ENCODE measurements around the gene DLX1. TPM values are rescaled to one million over a fixed set of nuclear protein-coding genes. Genes with fewer than 3 reads are reported as not detected.

DLX1 gene
- total and polyA plus RNA-seq, 9 of the 15 experiments (the other 6 are each of a cell fraction or from before 2014, with no cell fraction given) = 1.9 to 26.2 (median 9.6) TPM

DNA sequence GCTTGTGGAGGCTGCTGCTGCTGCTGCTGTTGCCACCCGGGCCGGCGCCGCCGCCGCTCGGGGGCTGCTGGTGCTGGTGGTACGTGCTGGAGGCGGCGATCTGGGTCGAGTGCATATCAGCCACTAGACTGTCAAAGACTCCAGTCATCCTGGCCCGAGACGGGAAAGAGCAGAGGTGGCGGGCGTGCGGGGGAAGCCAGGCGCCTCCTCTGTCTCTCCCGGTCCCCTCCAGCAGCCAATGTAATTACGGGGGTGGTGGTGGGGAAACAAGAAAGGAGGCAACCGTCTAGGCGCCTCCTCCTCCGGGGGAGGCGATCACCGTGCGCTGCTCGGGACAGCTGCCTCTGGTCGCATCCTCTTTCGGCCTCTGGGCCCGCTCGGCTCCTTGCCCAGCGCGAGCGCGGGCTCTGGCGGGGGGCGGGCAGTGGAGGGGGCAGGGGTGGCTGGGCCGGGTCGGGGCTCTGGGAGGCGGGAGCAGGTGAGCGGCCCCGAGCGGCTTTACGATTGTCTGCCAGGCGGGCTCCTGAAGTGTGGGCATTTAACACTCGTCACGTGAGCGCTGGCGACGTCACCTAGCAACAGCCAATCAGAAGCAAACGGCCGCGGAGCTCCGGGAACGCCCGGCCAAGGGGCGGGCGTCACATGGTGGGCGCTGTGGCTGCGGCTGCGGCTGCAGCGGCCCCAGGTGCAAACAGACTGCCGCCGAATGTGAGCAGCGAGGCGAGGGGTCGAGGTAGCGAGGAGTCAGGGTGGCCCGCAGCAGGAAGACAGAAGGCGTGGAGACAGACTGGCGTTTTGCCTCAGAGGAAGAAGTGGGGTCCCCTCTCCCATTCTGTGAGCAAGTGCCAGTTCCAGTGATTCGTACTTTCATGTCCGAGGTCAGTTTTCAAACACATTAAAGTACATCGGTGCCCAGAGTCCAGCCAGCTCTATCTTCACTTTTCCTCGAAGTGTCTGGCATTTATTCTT, 17.4 kb downstream of the DLX1 start, which contains the start of gene DLX2 (continued):
- TF ChIP-seq, protein P1, sequence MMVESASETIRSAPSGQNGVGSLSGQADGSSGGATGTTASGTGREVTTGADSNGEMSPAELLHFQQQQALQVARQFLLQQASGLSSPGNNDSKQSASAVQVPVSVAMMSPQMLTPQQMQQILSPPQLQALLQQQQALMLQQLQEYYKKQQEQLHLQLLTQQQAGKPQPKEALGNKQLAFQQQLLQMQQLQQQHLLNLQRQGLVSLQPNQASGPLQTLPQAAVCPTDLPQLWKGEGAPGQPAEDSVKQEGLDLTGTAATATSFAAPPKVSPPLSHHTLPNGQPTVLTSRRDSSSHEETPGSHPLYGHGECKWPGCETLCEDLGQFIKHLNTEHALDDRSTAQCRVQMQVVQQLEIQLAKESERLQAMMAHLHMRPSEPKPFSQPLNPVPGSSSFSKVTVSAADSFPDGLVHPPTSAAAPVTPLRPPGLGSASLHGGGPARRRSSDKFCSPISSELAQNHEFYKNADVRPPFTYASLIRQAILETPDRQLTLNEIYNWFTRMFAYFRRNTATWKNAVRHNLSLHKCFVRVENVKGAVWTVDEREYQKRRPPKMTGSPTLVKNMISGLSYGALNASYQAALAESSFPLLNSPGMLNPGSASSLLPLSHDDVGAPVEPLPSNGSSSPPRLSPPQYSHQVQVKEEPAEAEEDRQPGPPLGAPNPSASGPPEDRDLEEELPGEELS (CRISPR knock-in tag; IDR thresholded peaks at IDR 0.05; ENCODE audit: borderline replicate concordance) = no peak
- TF ChIP-seq SUPT5H (IDR thresholded peaks at IDR 0.05) (no peak; the same call in 1 of the 2 replicates), CEBPB (tag; IDR thresholded peaks at IDR 0.05) (no peak), ZNF212 (CRISPR knock-in tag; IDR thresholded peaks at IDR 0.05) (no peak), HDGF (IDR thresholded peaks at IDR 0.05) (no peak), POLR2G (IDR thresholded peaks at IDR 0.05; ENCODE audit: low read depth, low read length) (peak; percentile 83), PCBP1 (IDR thresholded peaks at IDR 0.05; ENCODE audit: low read depth, low read length, poor library complexity, severe bottlenecking) (peak; percentile 37), ATF7 (IDR thresholded peaks at IDR 0.05) (peak; percentile 64), NCOA4 (IDR thresholded peaks at IDR 0.05; ENCODE audit: partially characterized antibody) (no peak), ZNF589 (CRISPR knock-in tag; IDR thresholded peaks at IDR 0.05; ENCODE audit: low read depth) (peak; percentile 85), GABPA (tag; conservative IDR thresholded peaks at IDR 0.05; ENCODE audit: low read depth) (peak; percentile 57), ZNF830 (CRISPR knock-in tag; IDR thresholded peaks at IDR 0.05) (no peak)
- TF ChIP-seq, protein P2, sequence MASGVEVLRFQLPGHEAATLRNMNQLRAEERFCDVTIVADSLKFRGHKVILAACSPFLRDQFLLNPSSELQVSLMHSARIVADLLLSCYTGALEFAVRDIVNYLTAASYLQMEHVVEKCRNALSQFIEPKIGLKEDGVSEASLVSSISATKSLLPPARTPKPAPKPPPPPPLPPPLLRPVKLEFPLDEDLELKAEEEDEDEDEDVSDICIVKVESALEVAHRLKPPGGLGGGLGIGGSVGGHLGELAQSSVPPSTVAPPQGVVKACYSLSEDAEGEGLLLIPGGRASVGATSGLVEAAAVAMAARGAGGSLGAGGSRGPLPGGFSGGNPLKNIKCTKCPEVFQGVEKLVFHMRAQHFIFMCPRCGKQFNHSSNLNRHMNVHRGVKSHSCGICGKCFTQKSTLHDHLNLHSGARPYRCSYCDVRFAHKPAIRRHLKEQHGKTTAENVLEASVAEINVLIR (CRISPR knock-in tag; IDR thresholded peaks at IDR 0.05) = no peak
- TF ChIP-seq, protein P3, sequence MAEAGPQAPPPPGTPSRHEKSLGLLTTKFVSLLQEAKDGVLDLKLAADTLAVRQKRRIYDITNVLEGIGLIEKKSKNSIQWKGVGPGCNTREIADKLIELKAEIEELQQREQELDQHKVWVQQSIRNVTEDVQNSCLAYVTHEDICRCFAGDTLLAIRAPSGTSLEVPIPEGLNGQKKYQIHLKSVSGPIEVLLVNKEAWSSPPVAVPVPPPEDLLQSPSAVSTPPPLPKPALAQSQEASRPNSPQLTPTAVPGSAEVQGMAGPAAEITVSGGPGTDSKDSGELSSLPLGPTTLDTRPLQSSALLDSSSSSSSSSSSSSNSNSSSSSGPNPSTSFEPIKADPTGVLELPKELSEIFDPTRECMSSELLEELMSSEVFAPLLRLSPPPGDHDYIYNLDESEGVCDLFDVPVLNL (CRISPR knock-in tag; IDR thresholded peaks at IDR 0.05; ENCODE audit: low read depth) = 0 out of 2 replicates have a peak, but pooled peaks have one; percentile 68
- TF ChIP-seq, protein P4, sequence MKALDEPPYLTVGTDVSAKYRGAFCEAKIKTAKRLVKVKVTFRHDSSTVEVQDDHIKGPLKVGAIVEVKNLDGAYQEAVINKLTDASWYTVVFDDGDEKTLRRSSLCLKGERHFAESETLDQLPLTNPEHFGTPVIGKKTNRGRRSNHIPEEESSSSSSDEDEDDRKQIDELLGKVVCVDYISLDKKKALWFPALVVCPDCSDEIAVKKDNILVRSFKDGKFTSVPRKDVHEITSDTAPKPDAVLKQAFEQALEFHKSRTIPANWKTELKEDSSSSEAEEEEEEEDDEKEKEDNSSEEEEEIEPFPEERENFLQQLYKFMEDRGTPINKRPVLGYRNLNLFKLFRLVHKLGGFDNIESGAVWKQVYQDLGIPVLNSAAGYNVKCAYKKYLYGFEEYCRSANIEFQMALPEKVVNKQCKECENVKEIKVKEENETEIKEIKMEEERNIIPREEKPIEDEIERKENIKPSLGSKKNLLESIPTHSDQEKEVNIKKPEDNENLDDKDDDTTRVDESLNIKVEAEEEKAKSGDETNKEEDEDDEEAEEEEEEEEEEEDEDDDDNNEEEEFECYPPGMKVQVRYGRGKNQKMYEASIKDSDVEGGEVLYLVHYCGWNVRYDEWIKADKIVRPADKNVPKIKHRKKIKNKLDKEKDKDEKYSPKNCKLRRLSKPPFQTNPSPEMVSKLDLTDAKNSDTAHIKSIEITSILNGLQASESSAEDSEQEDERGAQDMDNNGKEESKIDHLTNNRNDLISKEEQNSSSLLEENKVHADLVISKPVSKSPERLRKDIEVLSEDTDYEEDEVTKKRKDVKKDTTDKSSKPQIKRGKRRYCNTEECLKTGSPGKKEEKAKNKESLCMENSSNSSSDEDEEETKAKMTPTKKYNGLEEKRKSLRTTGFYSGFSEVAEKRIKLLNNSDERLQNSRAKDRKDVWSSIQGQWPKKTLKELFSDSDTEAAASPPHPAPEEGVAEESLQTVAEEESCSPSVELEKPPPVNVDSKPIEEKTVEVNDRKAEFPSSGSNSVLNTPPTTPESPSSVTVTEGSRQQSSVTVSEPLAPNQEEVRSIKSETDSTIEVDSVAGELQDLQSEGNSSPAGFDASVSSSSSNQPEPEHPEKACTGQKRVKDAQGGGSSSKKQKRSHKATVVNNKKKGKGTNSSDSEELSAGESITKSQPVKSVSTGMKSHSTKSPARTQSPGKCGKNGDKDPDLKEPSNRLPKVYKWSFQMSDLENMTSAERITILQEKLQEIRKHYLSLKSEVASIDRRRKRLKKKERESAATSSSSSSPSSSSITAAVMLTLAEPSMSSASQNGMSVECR (CRISPR knock-in tag; IDR thresholded peaks at IDR 0.05) = peak; percentile 88

Measured in K562 (cell line).